ENCODE data around the gene HECTD4.
A peak's percentile ranks its signal among the peaks of the same experiment; 100 is the strongest.

HECTD4 gene

GRCh38 chr12:112110787-112111662 lies 271.2 kb downstream of the HECTD4 start:
- peak; percentile 22 for DNase-seq
